Peyer's patch (tissue), 4 donors: Measurements from ENCODE around the gene COLEC12.

Source experiments
- CTCF ChIP-seq, 6 experiments: fragments of 450-650 bp in 4 of 6; fragments of 200-600 bp in 2 of 6; sonication (generic) in 1 of 6; IDR thresholded peaks; one replicate each; pipeline ENCODE4 v1.5.1; 2017 to 2019; ENCODE audit warnings: antibody characterized with exemption in 6 of 6, mild to moderate bottlenecking in 3 of 6, moderate library complexity in 1 of 6
- POLR2A ChIP-seq, 2 donors: fragments of 450-650 bp; IDR thresholded peaks; one replicate each; pipeline ENCODE4 v1.5.1; 2017; ENCODE audit warnings: antibody characterized with exemption in 2 of 2, mild to moderate bottlenecking in 2 of 2, moderate library complexity in 2 of 2

- TF ChIP-seq CTCF (IDR thresholded peaks at IDR 0.05) (no peak), POLR2A (IDR thresholded peaks at IDR 0.05) (no peak)
These were observed 184.1 kb downstream of the COLEC12 start for GRCh38 chr18:316393-316792.
